Effector memory CD8-positive, alpha-beta T cell (primary cell): ENCODE measurements around the gene SUGCT.

ENCODE experiments used
- ATAC-seq: fragments of 150-1000 bp; cut with Tn5 transposase; replicated peaks from 2 replicates; pipeline ENCODE4 v1.10.0; 2021; ENCODE audit warnings: mild to moderate bottlenecking, moderate library complexity
- DNase-seq, 3 experiments: peaks; one replicate each; pipeline ENCODE4 v3.0.0; 2021
- H3K27ac Mint-ChIP-seq, 2 donors: one replicate each; pipeline ENCODE4 v1.8.0; 2022; ENCODE audit warnings: mild to moderate bottlenecking in 2 of 2, mixed read lengths in 2 of 2, moderate library complexity in 2 of 2
- H3K27me3 Mint-ChIP-seq, 2 donors: one replicate each; pipeline ENCODE4 v1.8.0; 2022; ENCODE audit warnings: mixed read lengths in 2 of 2
- H3K36me3 Mint-ChIP-seq: one replicate; pipeline ENCODE4 v1.8.0; 2022; ENCODE audit warnings: mild to moderate bottlenecking, moderate library complexity, mixed read lengths; ENCODE audit not compliant: insufficient read depth
- H3K4me1 Mint-ChIP-seq, 2 donors: one replicate each; pipeline ENCODE4 v1.8.0; 2022; ENCODE audit warnings: low read depth in 2 of 2, mixed read lengths in 2 of 2
- H3K4me3 Mint-ChIP-seq, 2 donors: one replicate each; pipeline ENCODE4 v1.8.0; 2022; ENCODE audit warnings: mild to moderate bottlenecking in 2 of 2, mixed read lengths in 2 of 2, moderate library complexity in 2 of 2
- H3K9me3 Mint-ChIP-seq, 2 donors: one replicate each; pipeline ENCODE4 v1.8.0; 2022; ENCODE audit warnings: mixed read lengths in 2 of 2

SUGCT gene

DNA sequence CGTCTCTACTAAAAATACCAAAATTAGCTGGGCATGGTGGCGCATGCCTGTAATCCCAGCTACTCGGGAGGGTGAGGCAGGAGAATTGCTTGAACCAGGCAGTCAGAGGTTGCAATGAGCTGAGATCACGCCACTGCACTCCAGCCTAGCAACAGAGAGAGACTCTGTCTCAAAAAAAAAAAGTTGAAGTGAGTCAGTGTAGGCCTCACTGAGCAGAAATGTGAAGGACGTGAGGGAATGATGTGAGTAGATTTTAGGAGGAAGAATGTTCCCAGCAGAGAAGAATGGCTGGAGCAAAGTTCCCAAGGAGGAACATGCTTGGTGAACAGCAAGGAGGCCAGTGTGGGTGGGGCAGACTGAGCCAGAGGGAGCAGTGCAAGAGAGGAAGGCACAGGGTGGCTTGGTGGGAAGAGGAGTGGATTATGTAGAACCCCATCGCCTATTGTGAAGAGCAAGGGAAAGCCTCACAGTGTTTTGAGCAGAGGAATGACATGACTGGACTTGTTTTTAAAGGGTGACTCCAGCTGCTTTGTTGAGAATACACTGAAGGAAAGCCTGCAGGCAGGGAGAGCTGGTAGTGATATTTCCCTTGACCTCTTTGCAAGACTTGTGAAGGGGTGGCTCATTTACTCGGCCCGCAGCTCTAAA is 708.7 kb downstream of the SUGCT start:
- H3K9me3 Mint-ChIP-seq: peaks cover 11 to 13% of the 10 kb centered on the region in 2 donors
- H3K4me1 Mint-ChIP-seq: no peaks in the 10 kb centered on the region
- ATAC-seq: no peak
- no peak overlapping the region for H3K4me3 Mint-ChIP-seq
- no peaks in the 10 kb centered on the region for H3K36me3 Mint-ChIP-seq
- H3K27ac Mint-ChIP-seq: no peak overlapping the region
- no peaks in the 10 kb centered on the region for H3K27me3 Mint-ChIP-seq
- DNase-seq: no peak

DNA sequence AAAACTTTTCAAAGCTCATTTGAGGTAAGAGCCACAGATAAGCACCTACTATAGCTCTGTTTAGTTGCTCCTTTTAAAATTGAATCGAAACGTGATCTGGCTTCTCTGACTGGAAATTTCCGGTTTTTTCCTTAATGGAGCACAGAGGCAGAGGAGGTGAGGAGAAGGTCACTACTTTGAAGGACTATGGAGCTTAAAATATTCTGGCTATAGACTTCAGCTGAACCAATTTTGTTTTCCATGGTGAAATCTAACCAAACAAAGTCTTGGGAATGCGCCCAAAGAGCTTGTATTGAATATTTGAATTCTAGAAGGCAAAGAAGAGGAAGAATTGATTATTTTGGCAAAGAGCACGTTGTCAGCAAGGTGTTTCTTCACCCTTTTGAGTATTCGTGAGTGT is 711.1 kb downstream of the SUGCT start:
- Mint-ChIP-seq H3K27me3 (no peaks in the 10 kb centered on the region), H3K4me3 (no peak overlapping the region), H3K27ac (no peak overlapping the region), H3K4me1 (no peaks in the 10 kb centered on the region), H3K36me3 (no peaks in the 10 kb centered on the region), H3K9me3 (peaks cover 13 to 14% of the 10 kb centered on the region in 2 donors)
- no peak for ATAC-seq
- DNase-seq: no peak

DNA sequence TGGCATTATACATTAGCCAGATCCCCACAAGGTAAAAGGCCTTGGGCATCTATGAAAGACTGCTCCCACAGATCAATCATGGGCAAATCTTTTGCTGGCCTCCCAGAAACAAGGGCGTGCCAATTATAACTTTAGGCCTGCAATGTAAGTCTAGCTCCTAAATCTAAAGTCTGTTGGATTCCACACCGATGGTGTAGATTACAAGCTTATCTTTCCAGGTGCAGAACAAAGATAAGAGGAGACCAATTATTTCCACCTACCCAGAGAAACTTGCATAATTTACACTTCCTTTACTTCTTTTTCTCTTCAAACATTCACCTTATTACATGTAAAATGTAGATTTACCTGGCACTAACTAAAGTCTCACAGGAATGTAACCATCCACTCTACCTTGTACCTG is 713.1 kb downstream of the SUGCT start:
- Mint-ChIP-seq H3K36me3 (no peaks in the 10 kb centered on the region), H3K9me3 (peaks cover 17 to 18% of the 10 kb centered on the region in 2 donors), H3K4me3 (no peak overlapping the region), H3K27ac (no peak overlapping the region), H3K27me3 (no peaks in the 10 kb centered on the region), H3K4me1 (no peaks in the 10 kb centered on the region)
- DNase-seq (no peak), ATAC-seq (no peak)

GRCh38 chr7:40848541-40849221 is 713.9 kb downstream of the SUGCT start:
- Mint-ChIP-seq H3K4me1 (no peaks in the 10 kb centered on the region), H3K27me3 (no peaks in the 10 kb centered on the region), H3K9me3 (peaks cover 10 to 13% of the 10 kb centered on the region in 2 donors), H3K36me3 (no peaks in the 10 kb centered on the region), H3K27ac (no peak overlapping the region), H3K4me3 (no peak overlapping the region)
- no peak for ATAC-seq
- DNase-seq: no peak

DNA sequence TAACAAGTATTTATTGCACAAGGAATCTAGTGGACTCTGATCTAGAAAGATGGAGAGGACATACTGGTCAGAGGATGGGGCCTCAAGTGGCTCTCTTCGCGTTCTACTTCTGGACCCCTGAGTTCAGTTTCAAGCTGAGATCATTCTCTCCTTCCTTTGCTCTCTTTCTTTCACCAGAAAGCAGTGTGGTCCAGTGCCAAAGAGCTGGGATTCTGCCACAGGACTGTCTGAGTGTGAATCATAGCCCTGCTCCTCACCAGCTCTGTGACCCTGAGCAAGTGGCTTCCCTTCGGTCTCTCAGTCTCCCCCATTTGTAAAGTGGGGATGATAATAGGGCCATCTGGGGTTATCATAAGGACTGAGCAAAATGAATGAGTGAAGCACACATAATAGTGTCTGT is 715.2 kb downstream of the SUGCT start:
- no peak overlapping the region for H3K4me3 Mint-ChIP-seq
- no peak for DNase-seq
- no peaks in the 10 kb centered on the region for H3K4me1 Mint-ChIP-seq
- H3K9me3 Mint-ChIP-seq: peaks cover 8 to 10% of the 10 kb centered on the region in 2 donors
- no peaks in the 10 kb centered on the region for H3K27me3 Mint-ChIP-seq
- no peak for ATAC-seq
- H3K27ac Mint-ChIP-seq: no peak overlapping the region
- no peaks in the 10 kb centered on the region for H3K36me3 Mint-ChIP-seq

- Mint-ChIP-seq H3K4me1 (no peaks in the 10 kb centered on the region), H3K9me3 (peaks cover 8 to 9% of the 10 kb centered on the region in 2 donors), H3K36me3 (no peaks in the 10 kb centered on the region), H3K27me3 (no peaks in the 10 kb centered on the region), H3K27ac (no peak overlapping the region), H3K4me3 (no peak overlapping the region)
- DNase-seq (no peak), ATAC-seq (no peak)
These were observed 716.2 kb downstream of the SUGCT start for GRCh38 chr7:40851001-40851400.

GRCh38 chr7:40859076-40859475 is 724.3 kb downstream of the SUGCT start:
- no peaks in the 10 kb centered on the region for H3K4me1 Mint-ChIP-seq
- DNase-seq (no peak), ATAC-seq (no peak)
- H3K27ac Mint-ChIP-seq: no peak overlapping the region
- H3K4me3 Mint-ChIP-seq: no peak overlapping the region
- no peaks in the 10 kb centered on the region for H3K36me3 Mint-ChIP-seq
- no peaks in the 10 kb centered on the region for H3K27me3 Mint-ChIP-seq
- H3K9me3 Mint-ChIP-seq: peaks cover 5 to 9% of the 10 kb centered on the region in 2 donors

DNA sequence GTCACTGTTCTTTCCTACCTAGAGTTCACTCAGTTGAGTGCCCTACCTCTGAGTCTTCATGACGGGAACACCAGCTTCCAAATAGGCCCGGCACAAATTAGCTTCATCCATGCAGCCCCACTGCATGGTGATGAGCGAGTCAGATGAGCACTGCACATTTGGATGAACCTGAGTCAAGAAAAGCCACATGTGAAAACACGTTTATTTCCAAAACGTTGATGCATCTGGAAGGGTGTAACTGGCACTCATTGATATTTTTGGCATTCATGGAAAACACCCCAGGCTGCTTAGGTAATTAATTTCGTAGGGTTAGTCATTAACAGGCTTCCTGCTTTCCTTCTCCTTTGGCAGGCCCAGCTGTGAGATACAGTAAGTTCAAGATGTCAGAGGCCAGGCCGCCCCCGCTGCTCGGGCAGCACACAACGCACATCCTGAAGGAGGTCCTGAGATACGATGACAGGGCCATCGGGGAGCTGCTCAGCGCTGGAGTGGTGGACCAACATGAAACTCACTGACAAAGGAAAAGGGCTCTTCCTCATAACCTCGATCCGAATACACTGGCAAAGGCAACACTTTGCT is 725.2 kb downstream of the SUGCT start:
- DNase-seq (no peak), ATAC-seq (no peak)
- H3K9me3 Mint-ChIP-seq: peaks cover 6 to 13% of the 10 kb centered on the region in 2 donors
- H3K27ac Mint-ChIP-seq: no peak overlapping the region
- no peaks in the 10 kb centered on the region for H3K36me3 Mint-ChIP-seq
- H3K4me1 Mint-ChIP-seq: no peaks in the 10 kb centered on the region
- no peaks in the 10 kb centered on the region for H3K27me3 Mint-ChIP-seq
- H3K4me3 Mint-ChIP-seq: no peak overlapping the region

DNA sequence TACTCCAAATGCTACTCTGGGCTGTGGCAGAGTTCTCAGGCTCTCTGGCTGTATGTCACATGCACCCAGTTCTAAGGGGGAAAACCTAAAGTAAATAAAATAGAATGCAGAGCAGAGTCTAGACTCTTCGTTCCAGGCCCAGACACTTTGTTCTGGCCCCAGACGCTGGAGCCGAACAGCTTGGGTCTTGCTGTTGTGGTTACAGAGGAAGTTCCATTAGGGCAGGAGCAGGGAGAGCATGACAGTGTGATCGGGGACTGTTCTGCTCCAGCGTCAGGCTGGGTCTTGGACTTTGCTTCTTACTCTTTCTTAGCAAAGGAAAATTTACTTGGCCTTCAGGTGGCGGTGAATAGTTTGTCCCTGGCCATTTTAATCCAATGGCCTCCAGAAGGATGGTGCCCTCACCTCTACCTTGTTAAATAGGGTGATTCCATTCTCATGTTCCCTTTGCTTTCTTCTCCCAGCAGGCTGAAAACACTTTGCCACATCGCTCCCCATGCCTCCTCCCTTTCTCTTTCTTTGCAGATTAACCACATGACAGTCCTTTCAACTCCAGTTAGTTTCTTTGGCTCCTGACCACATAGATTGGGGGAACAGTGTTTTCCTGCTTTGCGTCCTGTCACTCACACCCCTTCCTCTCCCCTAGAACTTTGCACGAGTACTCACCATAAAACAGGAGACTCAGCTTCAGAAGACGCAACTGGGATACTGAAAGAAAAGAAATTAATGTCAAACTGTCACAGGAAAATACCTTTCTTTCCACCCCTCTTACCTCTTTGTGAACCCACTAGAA is 730.8 kb downstream of the SUGCT start:
- H3K9me3 Mint-ChIP-seq: peaks cover 10 to 29% of the 10 kb centered on the region in 2 donors
- no peaks in the 10 kb centered on the region for H3K36me3 Mint-ChIP-seq
- no peak overlapping the region for H3K27ac Mint-ChIP-seq
- no peak overlapping the region for H3K4me3 Mint-ChIP-seq
- no peak for ATAC-seq
- H3K4me1 Mint-ChIP-seq: no peaks in the 10 kb centered on the region
- DNase-seq: no peak
- no peaks in the 10 kb centered on the region for H3K27me3 Mint-ChIP-seq

DNA sequence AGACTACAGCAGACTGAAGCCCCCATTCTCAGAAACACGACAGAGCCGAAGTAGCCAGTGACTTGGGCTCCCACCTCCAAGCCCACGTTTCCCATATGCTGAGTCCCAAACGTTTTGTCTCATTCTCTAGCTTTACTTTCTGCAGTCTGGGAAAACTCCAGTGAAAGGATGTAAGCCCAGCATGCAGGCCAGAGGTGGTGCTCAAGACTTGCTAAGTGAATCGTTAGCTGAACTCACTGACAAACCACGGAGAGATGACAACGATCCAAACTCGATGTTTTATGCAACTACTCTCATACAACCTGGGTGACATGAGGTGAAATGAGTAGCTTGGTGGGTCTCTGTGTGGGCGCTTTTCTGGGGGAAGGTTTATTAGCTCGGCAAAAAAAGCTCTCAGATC is 731.8 kb downstream of the SUGCT start:
- ATAC-seq (no peak), DNase-seq (no peak)
- H3K9me3 Mint-ChIP-seq: peaks cover 11 to 36% of the 10 kb centered on the region in 2 donors
- no peaks in the 10 kb centered on the region for H3K4me1 Mint-ChIP-seq
- no peaks in the 10 kb centered on the region for H3K27me3 Mint-ChIP-seq
- no peaks in the 10 kb centered on the region for H3K36me3 Mint-ChIP-seq
- no peak overlapping the region for H3K27ac Mint-ChIP-seq
- H3K4me3 Mint-ChIP-seq: no peak overlapping the region

- Mint-ChIP-seq H3K9me3 (peaks cover 11 to 36% of the 10 kb centered on the region in 2 donors), H3K4me3 (no peak overlapping the region), H3K4me1 (no peaks in the 10 kb centered on the region), H3K27me3 (no peaks in the 10 kb centered on the region), H3K36me3 (no peaks in the 10 kb centered on the region), H3K27ac (no peak overlapping the region)
- no peak for ATAC-seq
- DNase-seq: no peak
These were observed 735.3 kb downstream of the SUGCT start for GRCh38 chr7:40870108-40870507.

GRCh38 chr7:40873248-40873647 is 738.4 kb downstream of the SUGCT start:
- no peaks in the 10 kb centered on the region for H3K27me3 Mint-ChIP-seq

GRCh38 chr7:40874756-40875155 is 740.0 kb downstream of the SUGCT start:
- Mint-ChIP-seq H3K4me1 (no peaks in the 10 kb centered on the region), H3K27me3 (no peaks in the 10 kb centered on the region), H3K27ac (no peak overlapping the region), H3K36me3 (no peaks in the 10 kb centered on the region), H3K9me3 (peaks cover 6 to 35% of the 10 kb centered on the region in 2 donors), H3K4me3 (no peak overlapping the region)
- no peak for DNase-seq
- ATAC-seq: no peak

More at GRCh38 chr7:40873248-40873647, 738.4 kb downstream of the SUGCT start:
- Mint-ChIP-seq H3K36me3 (no peaks in the 10 kb centered on the region), H3K4me3 (no peak overlapping the region), H3K27ac (no peak overlapping the region), H3K9me3 (peaks cover 6 to 38% of the 10 kb centered on the region in 2 donors), H3K4me1 (no peaks in the 10 kb centered on the region)
- ATAC-seq (no peak), DNase-seq (no peak)
